B cell (primary cell): ENCODE results near the gene WDR53. TPM values are rescaled to one million over a fixed set of nuclear protein-coding genes. Genes with fewer than 3 reads are reported as not detected.

Experiments used
- ATAC-seq: fragments of 200-7000 bp; cut with Tn5 transposase; one replicate; pipeline ENCODE4 v1.10.0; 2021; ENCODE audit warnings: low read depth, mild to moderate bottlenecking, moderate number of reproducible peaks, moderate library complexity
- CTCF ChIA-PET: fragments of 350-600 bp; sonication (Branson Sonifier 250); formaldehyde crosslinking; loops from one replicate; lab custom pipeline; 2021; ENCODE audit warnings: antibody characterized with exemption, inconsistent platforms; lab: Charles Lee
- POLR2A ChIA-PET: fragments of 350-600 bp; sonication (Branson Sonifier 250); formaldehyde crosslinking; loops from one replicate; lab custom pipeline; 2021; ENCODE audit warnings: antibody characterized with exemption; lab: Charles Lee
- DNase-seq: peaks from one replicate; pipeline ENCODE4 v3.0.0; 2013
- H2AFZ ChIP-seq: 2 replicates; pipeline ENCODE4 v1.6.1; 2012; ENCODE audit warnings: mild to moderate bottlenecking, low read depth, low read length; ENCODE audit not compliant: insufficient read depth, poor library complexity, severe bottlenecking
- H3K27ac ChIP-seq, 2 donors: 1 replicate in 1 of 2; 2 replicates in 1 of 2; pipeline ENCODE4 v1.5.1; 2012 to 2013; ENCODE audit warnings: low read length in 2 of 2, mild to moderate bottlenecking in 2 of 2, moderate library complexity in 1 of 2
- H3K27me3 ChIP-seq, 4 experiments: fragments of 200-600 bp in 1 of 4; sonication (generic) in 1 of 4; replicated peaks in 1 of 4; 1 replicate in 2 of 4; 2 replicates in 2 of 4; pipeline versions ENCODE4 v1.6.1 to v1.7.0; 2013 to 2016; ENCODE audit warnings: low read length in 3 of 4, mild to moderate bottlenecking in 2 of 4, mixed read lengths in 1 of 4, moderate library complexity in 1 of 4; ENCODE audit not compliant: insufficient read depth in 4 of 4, control insufficient read depth in 3 of 4; ENCODE audit errors: control extremely low read depth in 1 of 4
- H3K36me3 ChIP-seq, 2 experiments: replicated peaks in 1 of 2; 1 replicate in 1 of 2; 2 replicates in 1 of 2; pipeline versions ENCODE4 v1.6.1 to v1.7.1; 2013; ENCODE audit warnings: low read length in 1 of 2; ENCODE audit not compliant: insufficient read depth in 2 of 2, control insufficient read depth in 1 of 2; ENCODE audit errors: control extremely low read depth in 1 of 2, extremely low read depth in 1 of 2
- H3K4me1 ChIP-seq, 2 donors: fragments of 200-600 bp in 1 of 2; sonication (generic) in 1 of 2; 1 replicate in 1 of 2; 2 replicates in 1 of 2; pipeline versions ENCODE4 v1.5.1 to v1.6.1; 2013 to 2017; ENCODE audit warnings: low read length in 2 of 2; ENCODE audit not compliant: control insufficient read depth in 2 of 2, insufficient read depth in 2 of 2
- H3K4me2 ChIP-seq: replicated peaks from 2 replicates; pipeline ENCODE3; 2012; ENCODE audit warnings: mild to moderate bottlenecking, low read depth, low read length; ENCODE audit not compliant: poor library complexity, severe bottlenecking
- H3K4me3 ChIP-seq, 5 experiments: fragments of 200-600 bp in 1 of 5; sonication (generic) in 1 of 5; 1 replicate in 3 of 5; 2 replicates in 2 of 5; pipeline versions ENCODE4 v1.5.1 to v1.7.0; 2011 to 2016; ENCODE audit warnings: low read length in 4 of 5, mild to moderate bottlenecking in 4 of 5, low read depth in 2 of 5, control low read depth in 1 of 5, moderate library complexity in 1 of 5; ENCODE audit not compliant: insufficient read depth in 1 of 5; ENCODE audit errors: control extremely low read depth in 1 of 5, extremely low read depth in 1 of 5
- H3K79me2 ChIP-seq: fragments of 200-600 bp; sonication (generic); one replicate; pipeline ENCODE4 v1.6.0; 2016; ENCODE audit warnings: low read length; ENCODE audit not compliant: control insufficient read depth, insufficient read depth
- H3K9ac ChIP-seq: fragments of 200-600 bp; sonication (generic); 2 replicates; pipeline ENCODE4 v1.6.1; 2017; ENCODE audit warnings: mild to moderate bottlenecking, low read length, moderate library complexity
- H3K9me3 ChIP-seq, 3 donors: one replicate each; pipeline versions ENCODE4 v1.6.1 to v1.7.1; 2013; ENCODE audit warnings: low read length in 2 of 3; ENCODE audit not compliant: control insufficient read depth in 2 of 3, insufficient read depth in 1 of 3; ENCODE audit errors: control extremely low read depth in 1 of 3
- H4K20me1 ChIP-seq: 2 replicates; pipeline ENCODE4 v1.6.0; 2012; ENCODE audit warnings: mild to moderate bottlenecking, low read length; ENCODE audit not compliant: insufficient read depth, control insufficient read depth, poor library complexity, severe bottlenecking
- H3K27ac Mint-ChIP-seq: one replicate; pipeline ENCODE4 v1.8.0; 2021; ENCODE audit warnings: mixed read lengths
- H3K27me3 Mint-ChIP-seq: one replicate; pipeline ENCODE4 v1.8.0; 2021; ENCODE audit warnings: mixed read lengths
- H3K4me1 Mint-ChIP-seq: one replicate; pipeline ENCODE4 v1.8.0; 2021; ENCODE audit warnings: mixed read lengths
- H3K4me3 Mint-ChIP-seq: one replicate; pipeline ENCODE4 v1.8.0; 2021; ENCODE audit warnings: mixed read lengths
- H3K9me3 Mint-ChIP-seq: one replicate; pipeline ENCODE4 v1.8.0; 2022; ENCODE audit warnings: mixed read lengths; ENCODE audit not compliant: insufficient read depth
- EZH2 ChIP-seq: IDR thresholded peaks from 2 replicates; pipeline ENCODE4 v1.6.1; 2012; ENCODE audit warnings: borderline replicate concordance, low read depth, mild to moderate bottlenecking, moderate library complexity, low read length; ENCODE audit not compliant: insufficient read depth, poor library complexity, severe bottlenecking
- WGBS: methylation state at CpG from one replicate; pipeline ENCODE4 v1.1.5; 2013; ENCODE audit warnings: missing lambda C conversion rate; ENCODE audit not compliant: insufficient coverage; 5-methylcytosine and 5-hydroxymethylcytosine counted together
- intact Hi-C: fragments of 100-400 bp; cut with micrococcal nuclease; formaldehyde crosslinking; loops from one replicate; pipeline ENCODE4 v1.10.0; 2022
- polyA plus RNA-seq: library from polyadenylated mRNA; depleted of rRNA; stranded (reverse); fragments of >200 nt; gene quantifications from 2 replicates; pipeline ENCODE4 v1.2.3, GENCODE V29; 2012
- total RNA-seq, 2 donors: library from RNA; stranded (reverse); fragments of 120-200 nt in 1 of 2; gene quantifications; 1 replicate in 1 of 2; 2 replicates in 1 of 2; pipeline versions ENCODE4 v1.2.3 to v1.2.4, GENCODE V29; 2013 to 2022
- TF ChIP-seq, protein P1 (sequence below): fragments of 200-600 bp; IDR thresholded peaks from one replicate; pipeline ENCODE4 v1.8.0; 2022; ENCODE audit warnings: antibody characterized with exemption, mild to moderate bottlenecking

Gene WDR53
- total and polyA plus RNA-seq, 2 donors (not counting 1 experiment from before 2014, with no cell fraction given), result 8.2 to 18.2 TPM

DNA sequence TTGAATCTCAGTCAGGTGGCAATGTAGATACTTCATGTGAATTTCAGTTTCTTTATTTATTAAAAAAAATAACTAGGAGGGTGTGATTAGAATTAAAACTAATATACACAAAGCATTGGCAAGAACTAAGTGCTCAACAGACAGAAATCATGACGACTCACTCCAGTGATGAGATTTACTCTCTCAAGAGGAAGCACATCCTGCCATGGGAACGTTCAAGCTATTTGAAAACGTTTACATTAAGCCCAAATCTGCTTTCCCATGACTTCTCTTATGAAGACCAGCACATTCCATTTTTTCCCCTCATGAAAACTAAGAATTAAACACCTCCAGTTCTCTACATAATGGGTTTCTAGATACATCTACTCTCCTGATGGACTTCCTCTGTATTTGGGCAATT, 8.5 kb downstream of the WDR53 start:
- Histone ChIP-seq H3K4me2 (no peak overlapping the region), H3K36me3 (peaks cover 13 to 27% of the 10 kb centered on the region in 2 experiments), H3K27ac (no peak overlapping the region), H3K4me1 (peaks cover 3 to 5% of the 10 kb centered on the region in 2 donors), H3K9me3 (no peaks in the 10 kb centered on the region), H3K4me3 (no peak overlapping the region), H3K79me2 (peaks cover 19% of the 10 kb centered on the region), H4K20me1 (peaks cover 4% of the 10 kb centered on the region), H2AFZ (no peak overlapping the region), H3K9ac (no peak overlapping the region), H3K27me3 (no peaks in the 10 kb centered on the region)
- ATAC-seq (no peak), DNase-seq (no peak)
- intact Hi-C loops, result no loop called here
- Mint-ChIP-seq H3K27ac (no peak overlapping the region), H3K9me3 (no peaks in the 10 kb centered on the region), H3K4me1 (peaks cover 9% of the 10 kb centered on the region), H3K4me3 (no peak overlapping the region), H3K27me3 (no peaks in the 10 kb centered on the region)
- WGBS, result 100% methylated on average over 1 of the region's 3 CpGs
- TF ChIP-seq, protein P1, sequence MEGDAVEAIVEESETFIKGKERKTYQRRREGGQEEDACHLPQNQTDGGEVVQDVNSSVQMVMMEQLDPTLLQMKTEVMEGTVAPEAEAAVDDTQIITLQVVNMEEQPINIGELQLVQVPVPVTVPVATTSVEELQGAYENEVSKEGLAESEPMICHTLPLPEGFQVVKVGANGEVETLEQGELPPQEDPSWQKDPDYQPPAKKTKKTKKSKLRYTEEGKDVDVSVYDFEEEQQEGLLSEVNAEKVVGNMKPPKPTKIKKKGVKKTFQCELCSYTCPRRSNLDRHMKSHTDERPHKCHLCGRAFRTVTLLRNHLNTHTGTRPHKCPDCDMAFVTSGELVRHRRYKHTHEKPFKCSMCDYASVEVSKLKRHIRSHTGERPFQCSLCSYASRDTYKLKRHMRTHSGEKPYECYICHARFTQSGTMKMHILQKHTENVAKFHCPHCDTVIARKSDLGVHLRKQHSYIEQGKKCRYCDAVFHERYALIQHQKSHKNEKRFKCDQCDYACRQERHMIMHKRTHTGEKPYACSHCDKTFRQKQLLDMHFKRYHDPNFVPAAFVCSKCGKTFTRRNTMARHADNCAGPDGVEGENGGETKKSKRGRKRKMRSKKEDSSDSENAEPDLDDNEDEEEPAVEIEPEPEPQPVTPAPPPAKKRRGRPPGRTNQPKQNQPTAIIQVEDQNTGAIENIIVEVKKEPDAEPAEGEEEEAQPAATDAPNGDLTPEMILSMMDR, result no peak
- no peak for TF ChIP-seq EZH2
- POLR2A ChIA-PET, result no interaction called here
- CTCF ChIA-PET, result interaction anchor here (0.6 kb wide), 1 partner anchor 291 kb away, joined by 3 read pairs; no protein-coding TSS in a partner anchor

DNA sequence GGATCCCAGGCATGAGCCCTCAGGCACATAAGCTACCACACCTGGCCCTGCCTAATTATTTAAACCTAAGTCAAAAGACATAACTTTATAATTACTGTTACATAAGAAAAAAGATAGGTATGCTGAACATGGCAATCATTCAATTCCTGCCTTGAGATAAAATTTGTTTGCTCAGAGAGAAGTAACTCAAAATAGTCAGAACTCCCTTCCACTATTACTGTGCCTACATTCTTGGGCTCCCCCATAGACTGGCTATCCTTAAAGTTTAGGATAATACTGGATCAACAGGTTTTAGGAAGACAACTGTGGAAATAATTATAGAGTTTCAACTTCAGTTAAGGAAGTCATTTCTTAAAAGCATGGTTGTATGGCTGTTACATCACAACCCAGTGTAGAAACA, 9.9 kb downstream of the WDR53 start:
- H3K4me1 Mint-ChIP-seq, result peaks cover 22% of the 10 kb centered on the region
- no peaks in the 10 kb centered on the region for H3K9me3 Mint-ChIP-seq
- intact Hi-C loops, result no loop called here
- Histone ChIP-seq H3K36me3 (peaks cover 13 to 27% of the 10 kb centered on the region in 2 experiments), H2AFZ (no peak overlapping the region), H3K9ac (no peak overlapping the region), H4K20me1 (peaks cover 1% of the 10 kb centered on the region), H3K4me2 (no peak overlapping the region), H3K27me3 (no peaks in the 10 kb centered on the region), H3K4me3 (no peak overlapping the region), H3K79me2 (peaks cover 16% of the 10 kb centered on the region), H3K27ac (no peak overlapping the region), H3K9me3 (no peaks in the 10 kb centered on the region), H3K4me1 (peaks cover 14 to 19% of the 10 kb centered on the region in 2 donors)
- no peak overlapping the region for H3K4me3 Mint-ChIP-seq
- no peak for DNase-seq
- POLR2A ChIA-PET, result no interaction called here
- no peak for ATAC-seq
- no peak overlapping the region for H3K27ac Mint-ChIP-seq
- TF ChIP-seq EZH2, result no peak
- TF ChIP-seq, protein P1, result no peak
- H3K27me3 Mint-ChIP-seq, result no peaks in the 10 kb centered on the region
- CTCF ChIA-PET, result interaction anchor here (0.5 kb wide), 1 partner anchor 15 kb away, joined by 3 read pairs; no protein-coding TSS in a partner anchor
